ENCODE data around the gene USP53. TPM values are rescaled to one million over a fixed set of nuclear protein-coding genes. Genes with fewer than 3 reads are reported as not detected.

USP53 gene
- total and polyA plus RNA-seq, 2 of the 13 experiments (the other 11 are each of a cell fraction or from before 2014, with no cell fraction given): 5.3 to 8.1 TPM

GRCh38 chr4:119300101-119300978, 87.8 kb downstream of the USP53 start (continued):
- TF ChIP-seq FLYWCH1 (CRISPR knock-in tag; IDR thresholded peaks at IDR 0.05): peak; percentile 96
- peak; percentile 93 for TF ChIP-seq RNF2 (conservative IDR thresholded peaks at IDR 0.05; ENCODE audit: low read depth)
- no peak for TF ChIP-seq SRSF9 (IDR thresholded peaks at IDR 0.05; ENCODE audit: borderline replicate concordance, insufficient read depth, low read depth, low read length, poor library complexity, severe bottlenecking)
- no peak for TF ChIP-seq ZBTB33 (CRISPR knock-in tag; IDR thresholded peaks at IDR 0.05)
- no peak for TF ChIP-seq ZNF407 (CRISPR knock-in tag; IDR thresholded peaks at IDR 0.05; ENCODE audit: not compliant biosample characterization)
- TF ChIP-seq RAD21 (CRISPR knock-in tag; IDR thresholded peaks at IDR 0.05): no peak
- no peak for TF ChIP-seq ZUFSP (CRISPR knock-in tag; IDR thresholded peaks at IDR 0.05; ENCODE audit: borderline replicate concordance)
- TF ChIP-seq AGO2 (optimal IDR thresholded peaks at IDR 0.05; ENCODE audit: low read depth, low read length): peak; percentile 33
- TF ChIP-seq HNF1A (IDR thresholded peaks at IDR 0.05; ENCODE audit: low read depth): no peak
- peak; percentile 74; the same call in 1 of the 2 replicates for TF ChIP-seq HNF1A (CRISPR knock-in tag; IDR thresholded peaks at IDR 0.05; ENCODE audit: borderline replicate concordance)
